NB4 (cell line): ENCODE results near the gene STAT1.

Experiments used
- POLR2A ChIP-seq: IDR thresholded peaks from 2 replicates; pipeline ENCODE4 v1.6.1; 2011; ENCODE audit warnings: mild to moderate bottlenecking; ENCODE audit not compliant: insufficient read length; ENCODE audit errors: extremely low read depth
- TF ChIP-seq, protein P1 (sequence below): IDR thresholded peaks from one replicate; pipeline ENCODE4 v1.5.1; 2012; ENCODE audit warnings: low read depth, low read length
- TF ChIP-seq, protein P2 (sequence below): IDR thresholded peaks from 2 replicates; pipeline ENCODE4 v1.6.1; 2011; ENCODE audit warnings: low read depth, low read length

DNA sequence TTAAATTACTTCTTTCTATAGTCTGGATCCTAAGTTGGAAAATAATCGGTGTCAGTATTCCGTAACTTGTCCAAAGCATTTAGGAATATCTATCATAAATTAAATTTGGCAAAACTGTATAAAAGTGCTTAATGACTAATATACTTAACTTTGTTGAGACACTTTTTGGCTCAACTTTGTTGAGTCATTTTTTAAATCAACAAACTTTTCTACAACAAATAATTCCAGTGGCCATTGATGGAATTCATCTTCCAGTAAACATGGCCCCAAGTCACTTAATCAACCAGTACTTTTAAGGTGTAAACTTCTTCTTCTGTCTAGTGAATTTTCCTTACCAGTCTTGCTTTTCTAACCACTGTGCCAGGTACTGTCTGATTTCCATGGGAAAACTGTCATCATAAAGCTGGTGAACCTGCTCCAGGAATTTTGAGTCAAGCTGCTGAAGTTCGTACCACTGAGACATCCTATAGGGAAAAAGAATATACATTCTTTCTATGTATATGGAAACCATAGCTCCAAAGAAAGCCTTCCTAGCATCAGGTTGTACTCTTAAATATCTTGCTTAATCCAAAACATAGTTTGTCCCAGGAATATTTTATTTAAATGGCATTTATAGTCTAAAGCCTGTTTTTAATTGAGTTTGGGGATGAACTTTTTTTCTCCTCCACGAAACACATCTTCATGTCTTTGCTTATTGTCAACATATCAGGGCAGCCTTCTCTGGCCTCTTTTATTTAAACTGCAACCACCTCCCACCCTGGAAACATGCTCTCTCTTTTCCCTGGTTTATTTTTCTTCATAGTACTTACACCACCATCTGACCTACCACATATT, 4.2 kb downstream of the STAT1 start:
- TF ChIP-seq, protein P1, sequence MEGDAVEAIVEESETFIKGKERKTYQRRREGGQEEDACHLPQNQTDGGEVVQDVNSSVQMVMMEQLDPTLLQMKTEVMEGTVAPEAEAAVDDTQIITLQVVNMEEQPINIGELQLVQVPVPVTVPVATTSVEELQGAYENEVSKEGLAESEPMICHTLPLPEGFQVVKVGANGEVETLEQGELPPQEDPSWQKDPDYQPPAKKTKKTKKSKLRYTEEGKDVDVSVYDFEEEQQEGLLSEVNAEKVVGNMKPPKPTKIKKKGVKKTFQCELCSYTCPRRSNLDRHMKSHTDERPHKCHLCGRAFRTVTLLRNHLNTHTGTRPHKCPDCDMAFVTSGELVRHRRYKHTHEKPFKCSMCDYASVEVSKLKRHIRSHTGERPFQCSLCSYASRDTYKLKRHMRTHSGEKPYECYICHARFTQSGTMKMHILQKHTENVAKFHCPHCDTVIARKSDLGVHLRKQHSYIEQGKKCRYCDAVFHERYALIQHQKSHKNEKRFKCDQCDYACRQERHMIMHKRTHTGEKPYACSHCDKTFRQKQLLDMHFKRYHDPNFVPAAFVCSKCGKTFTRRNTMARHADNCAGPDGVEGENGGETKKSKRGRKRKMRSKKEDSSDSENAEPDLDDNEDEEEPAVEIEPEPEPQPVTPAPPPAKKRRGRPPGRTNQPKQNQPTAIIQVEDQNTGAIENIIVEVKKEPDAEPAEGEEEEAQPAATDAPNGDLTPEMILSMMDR, result no peak
- TF ChIP-seq POLR2A, result no peak
- TF ChIP-seq, protein P2, sequence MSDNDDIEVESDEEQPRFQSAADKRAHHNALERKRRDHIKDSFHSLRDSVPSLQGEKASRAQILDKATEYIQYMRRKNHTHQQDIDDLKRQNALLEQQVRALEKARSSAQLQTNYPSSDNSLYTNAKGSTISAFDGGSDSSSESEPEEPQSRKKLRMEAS, result no peak
